Measurements from ENCODE around the gene AMACR. TPM values are rescaled to one million over a fixed set of nuclear protein-coding genes. Genes with fewer than 3 reads are reported as not detected.

AMACR gene
- total and polyA plus RNA-seq, 2 donors (not counting 3 experiments of a cell fraction or from before 2014, with no cell fraction given), result 6.7 to 8.7 TPM

DNA sequence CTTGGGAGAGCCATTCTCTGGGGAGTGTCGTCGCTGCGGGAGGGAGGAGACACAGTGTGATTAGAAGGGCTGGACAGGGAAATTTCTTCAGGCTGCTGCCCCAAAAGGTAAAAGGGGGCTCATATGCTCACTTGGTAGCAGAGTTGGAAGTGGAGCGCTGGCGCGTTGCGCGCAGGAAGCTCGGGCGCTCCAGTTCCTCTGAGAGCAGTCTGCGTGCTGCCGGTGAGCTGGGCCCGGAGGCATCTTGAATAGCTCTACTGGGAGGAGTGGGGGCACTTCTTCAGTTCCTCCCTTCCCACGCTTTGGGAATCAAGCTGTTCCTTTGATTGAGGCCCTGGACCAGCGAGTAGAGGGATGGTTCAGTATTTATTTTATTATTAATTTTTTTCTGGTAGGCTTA lies 69.0 kb downstream of the AMACR start:
- Histone ChIP-seq H3K4me3 (replicated peaks in 1 of 3; ENCODE audit: insufficient read depth in 1 of 3, low read depth in 1 of 3, low read length in 3 of 3) (no peak overlapping the region), H3K36me3 (ENCODE audit: control insufficient read depth in 2 of 2, extremely low read depth in 1 of 2, insufficient read depth in 2 of 2, low read length in 2 of 2) (no peaks in the 10 kb centered on the region), H3K27ac (ENCODE audit: insufficient read depth, low read depth, low read length) (no peak overlapping the region), H3K9ac (replicated peaks; ENCODE audit: extremely low read depth, insufficient read depth, low read length) (no peak overlapping the region), H3K4me1 (ENCODE audit: control insufficient read depth, extremely low read depth, insufficient read depth, low read length) (peaks cover 13% of the 10 kb centered on the region), H3K79me2 (ENCODE audit: control insufficient read depth, insufficient read depth, low read length) (no peaks in the 10 kb centered on the region), H3K4me2 (ENCODE audit: insufficient read depth, low read length) (no peak overlapping the region), H4K20me1 (replicated peaks; ENCODE audit: control insufficient read depth, extremely low read depth, insufficient read depth, low read length) (no peaks in the 10 kb centered on the region), H2AFZ (ENCODE audit: low read depth, low read length) (no peak overlapping the region), H3K9me3 (replicated peaks; ENCODE audit: control insufficient read depth, insufficient read depth, low read length) (no peaks in the 10 kb centered on the region), H3K9me1 (replicated peaks; ENCODE audit: control insufficient read depth, extremely low read depth, insufficient read depth, low read length) (no peaks in the 10 kb centered on the region), H3K27me3 (ENCODE audit: control insufficient read depth in 2 of 2, insufficient read depth in 2 of 2, low read length in 2 of 2) (peaks cover 42 to 49% of the 10 kb centered on the region in 2 experiments)
- DNase-seq (ENCODE audit: low read depth, low spot score) (no peak), FAIRE-seq (no peak)
- CTCF ChIA-PET, result interaction anchor here (0.6 to 2.5 kb wide), 3 partner anchors 57 to 503 kb away, joined by 3 to 10 read pairs (median 5); no protein-coding TSS in a partner anchor
- dilution Hi-C loops (cut with MboI; ENCODE audit: extremely low pct_ligation_motif_present, low sequenced_read_pairs), result no loop called here
- intact Hi-C loops (cut with micrococcal nuclease), result no loop called here
- TF ChIP-seq GATA2 (IDR thresholded peaks at IDR 0.05; ENCODE audit: insufficient read depth, insufficient read length, low read depth, low read length) (no peak), JUN (IDR thresholded peaks at IDR 0.05; ENCODE audit: borderline replicate concordance, insufficient read depth, insufficient read length, low read depth) (no peak), MYC (IDR thresholded peaks at IDR 0.05; ENCODE audit: low read depth, low read length) (no peak), FOS (IDR thresholded peaks at IDR 0.05; ENCODE audit: borderline replicate concordance, insufficient read depth, low read length) (no peak), EZH2 (IDR thresholded peaks at IDR 0.05; ENCODE audit: borderline replicate concordance, low read depth, low read length, severe bottlenecking) (no peak), POLR2A (IDR thresholded peaks at IDR 0.05; ENCODE audit: low read depth, low read length) (no peak), MAX (IDR thresholded peaks at IDR 0.05; ENCODE audit: insufficient read depth, insufficient read length) (no peak)
- TF ChIP-seq, protein P1, sequence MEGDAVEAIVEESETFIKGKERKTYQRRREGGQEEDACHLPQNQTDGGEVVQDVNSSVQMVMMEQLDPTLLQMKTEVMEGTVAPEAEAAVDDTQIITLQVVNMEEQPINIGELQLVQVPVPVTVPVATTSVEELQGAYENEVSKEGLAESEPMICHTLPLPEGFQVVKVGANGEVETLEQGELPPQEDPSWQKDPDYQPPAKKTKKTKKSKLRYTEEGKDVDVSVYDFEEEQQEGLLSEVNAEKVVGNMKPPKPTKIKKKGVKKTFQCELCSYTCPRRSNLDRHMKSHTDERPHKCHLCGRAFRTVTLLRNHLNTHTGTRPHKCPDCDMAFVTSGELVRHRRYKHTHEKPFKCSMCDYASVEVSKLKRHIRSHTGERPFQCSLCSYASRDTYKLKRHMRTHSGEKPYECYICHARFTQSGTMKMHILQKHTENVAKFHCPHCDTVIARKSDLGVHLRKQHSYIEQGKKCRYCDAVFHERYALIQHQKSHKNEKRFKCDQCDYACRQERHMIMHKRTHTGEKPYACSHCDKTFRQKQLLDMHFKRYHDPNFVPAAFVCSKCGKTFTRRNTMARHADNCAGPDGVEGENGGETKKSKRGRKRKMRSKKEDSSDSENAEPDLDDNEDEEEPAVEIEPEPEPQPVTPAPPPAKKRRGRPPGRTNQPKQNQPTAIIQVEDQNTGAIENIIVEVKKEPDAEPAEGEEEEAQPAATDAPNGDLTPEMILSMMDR (IDR thresholded peaks at IDR 0.05; ENCODE audit: extremely low read depth in 1 of 2, insufficient read depth in 1 of 2, low read depth in 1 of 2, low read length in 2 of 2), result no peak
- POLR2A ChIA-PET, result no interaction called here
- no TSS peak for BruUV-seq (replicated peaks)
